PC-3 (cell line): ENCODE results near the gene CACNA1H. TPM values are rescaled to one million over a fixed set of nuclear protein-coding genes. Genes with fewer than 3 reads are reported as not detected.

Experiments
- ATAC-seq: fragments of 200-7000 bp; cut with Tn5 transposase; 2 replicates; pipeline ENCODE4 v1.9.1; 2020; ENCODE audit warnings: mild to moderate bottlenecking, moderate library complexity
- BruUV-seq: library from RNA; stranded (reverse); fragments of 400-500 nt; replicated peaks from 2 replicates; lab custom pipeline; 2021; lab: Mats Ljungman, UMichigan
- CTCF ChIA-PET: fragments of 300-600 bp; sonication (Branson Sonifier 250); formaldehyde crosslinking; loops from one replicate; lab custom pipeline; 2022; ENCODE audit warnings: antibody characterized with exemption; lab: Charles Lee
- POLR2A ChIA-PET: fragments of 300-600 bp; sonication (Branson Sonifier 250); formaldehyde crosslinking; loops from one replicate; lab custom pipeline; 2022; ENCODE audit warnings: antibody characterized with exemption; ENCODE audit not compliant: unreplicated experiment; lab: Charles Lee
- DNase-seq: peaks from one replicate; pipeline ENCODE4 v3.0.0-alpha.2; 2015
- H2AFZ ChIP-seq: fragments of 300-600 bp; sonication (generic); 2 replicates; pipeline ENCODE4 v1.6.0; 2016; ENCODE audit warnings: antibody characterized with exemption, low read length
- H3F3A ChIP-seq: fragments of 300-600 bp; sonication (generic); one replicate; pipeline ENCODE4 v1.6.0; 2017; ENCODE audit warnings: antibody characterized with exemption, low read length, control low read depth, mild to moderate bottlenecking; ENCODE audit not compliant: unreplicated experiment
- H3K27ac ChIP-seq: fragments of 300-600 bp; sonication (generic); 2 replicates; pipeline ENCODE4 v1.5.1; 2016; ENCODE audit warnings: mild to moderate bottlenecking, low read length
- H3K27me3 ChIP-seq: fragments of 300-600 bp; sonication (generic); 2 replicates; pipeline ENCODE4 v1.6.1; 2016; ENCODE audit warnings: low read length, mixed read lengths
- H3K36me3 ChIP-seq: fragments of 300-600 bp; sonication (generic); 2 replicates; pipeline ENCODE4 v1.6.1; 2016; ENCODE audit warnings: low read depth, mixed run types, low read length, mixed read lengths
- H3K4me1 ChIP-seq: fragments of 300-600 bp; sonication (generic); 2 replicates; pipeline ENCODE4 v1.5.1; 2016; ENCODE audit warnings: low read length; ENCODE audit not compliant: insufficient read depth
- H3K4me2 ChIP-seq: fragments of 300-600 bp; sonication (generic); 2 replicates; pipeline ENCODE4 v1.6.0; 2016; ENCODE audit warnings: low read length
- H3K4me3 ChIP-seq: fragments of 300-600 bp; sonication (generic); 2 replicates; pipeline ENCODE4 v1.5.1; 2016; ENCODE audit warnings: mild to moderate bottlenecking, low read length, mixed read lengths
- H3K79me2 ChIP-seq: fragments of 300-600 bp; sonication (generic); 2 replicates; pipeline ENCODE4 v1.6.1; 2017; ENCODE audit warnings: low read length, mixed read lengths
- H3K9ac ChIP-seq: fragments of 300-600 bp; sonication (generic); 2 replicates; pipeline ENCODE4 v1.6.0; 2016; ENCODE audit warnings: mild to moderate bottlenecking, low read length
- H3K9me2 ChIP-seq: fragments of 300-600 bp; sonication (generic); replicated peaks from 2 replicates; pipeline ENCODE4 v1.6.1; 2016; ENCODE audit warnings: mixed run types, low read length, mixed read lengths
- H3K9me3 ChIP-seq: fragments of 300-600 bp; sonication (generic); 2 replicates; pipeline ENCODE4 v1.6.1; 2016; ENCODE audit warnings: low read length, mixed read lengths
- H4K20me1 ChIP-seq: fragments of 300-600 bp; sonication (generic); 2 replicates; pipeline ENCODE4 v1.6.1; 2016; ENCODE audit warnings: low read length, mixed read lengths
- EZH2 ChIP-seq: fragments of 300-600 bp; sonication (generic); IDR thresholded peaks from one replicate; pipeline ENCODE4 v1.6.1; 2017; ENCODE audit warnings: antibody characterized with exemption, mild to moderate bottlenecking, low read length; ENCODE audit not compliant: unreplicated experiment
- EZH2phosphoT487 ChIP-seq: fragments of 300-600 bp; sonication (generic); IDR thresholded peaks from 2 replicates; pipeline ENCODE4 v1.6.1; 2018; ENCODE audit warnings: mild to moderate bottlenecking, antibody characterized with exemption, low read length, borderline replicate concordance
- intact Hi-C: fragments of 100-400 bp; cut with micrococcal nuclease; formaldehyde crosslinking; loops from 2 replicates; pipeline ENCODE4 v1.9.0; 2023
- total RNA-seq: library from RNA; depleted of rRNA; stranded (reverse); fragments of >200 nt; gene quantifications from 2 replicates; pipeline ENCODE4 v1.2.3, GENCODE V29; 2014
- TF ChIP-seq, protein P1 (sequence below): fragments of 300-600 bp; sonication (generic); conservative IDR thresholded peaks from 2 replicates; pipeline ENCODE4 v1.5.1; 2017; ENCODE audit warnings: antibody characterized with exemption, low read depth, mild to moderate bottlenecking, low read length

CACNA1H gene
- total RNA-seq, 1 experiment from 2014 or later: 4.1 TPM

DNA sequence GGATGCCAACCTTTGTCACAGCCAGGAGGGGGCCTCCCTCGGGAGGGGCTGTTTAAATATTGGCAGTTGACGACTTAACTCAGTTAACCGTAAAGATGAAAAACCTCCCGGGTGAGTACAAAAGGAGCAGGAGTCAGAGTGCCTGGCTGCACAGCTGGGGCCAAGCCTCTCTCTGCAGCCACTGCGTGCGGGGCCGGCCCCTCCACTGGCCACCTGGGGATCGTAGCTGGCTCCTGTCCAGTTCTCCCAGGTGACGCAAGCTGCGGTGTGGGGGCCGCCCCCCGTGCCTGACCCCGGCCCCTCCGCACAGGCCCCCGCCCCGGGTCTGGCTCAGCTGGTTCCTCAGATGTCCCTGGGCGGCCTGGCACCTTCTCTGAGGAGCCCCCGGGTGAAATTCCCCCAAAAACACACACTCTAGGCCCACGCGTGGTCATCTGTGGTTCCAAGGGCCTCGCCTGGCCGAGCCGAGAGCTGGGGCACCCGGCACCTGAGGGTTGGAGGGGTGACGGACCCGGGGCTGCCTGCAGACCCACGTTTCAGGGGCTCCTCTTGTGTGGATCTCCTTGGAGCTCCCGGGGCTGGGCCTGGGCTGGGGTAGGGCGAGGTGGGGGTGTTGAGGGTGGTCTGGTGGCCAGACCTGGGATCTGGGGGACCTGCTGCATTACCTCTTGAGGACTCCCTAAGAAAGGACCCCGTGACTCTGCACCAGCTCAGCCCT is 7.4 kb upstream of the CACNA1H start:
- Histone ChIP-seq H3K4me3 (no peak overlapping the region), H4K20me1 (no peaks in the 10 kb centered on the region), H3K36me3 (no peaks in the 10 kb centered on the region), H3K4me1 (no peaks in the 10 kb centered on the region), H3K27ac (no peak overlapping the region), H3K9me3 (no peaks in the 10 kb centered on the region), H3K9me2 (no peaks in the 10 kb centered on the region), H3K4me2 (no peak overlapping the region), H3F3A (no peaks in the 10 kb centered on the region), H2AFZ (no peak overlapping the region), H3K79me2 (no peaks in the 10 kb centered on the region), H3K9ac (no peak overlapping the region), H3K27me3 (no peaks in the 10 kb centered on the region)
- DNase-seq (no peak), ATAC-seq (no peak)
- intact Hi-C loops: no loop called here
- CTCF ChIA-PET: no interaction called here
- POLR2A ChIA-PET: no interaction called here
- TF ChIP-seq EZH2phosphoT487 (no peak), EZH2 (no peak)
- TF ChIP-seq, protein P1, sequence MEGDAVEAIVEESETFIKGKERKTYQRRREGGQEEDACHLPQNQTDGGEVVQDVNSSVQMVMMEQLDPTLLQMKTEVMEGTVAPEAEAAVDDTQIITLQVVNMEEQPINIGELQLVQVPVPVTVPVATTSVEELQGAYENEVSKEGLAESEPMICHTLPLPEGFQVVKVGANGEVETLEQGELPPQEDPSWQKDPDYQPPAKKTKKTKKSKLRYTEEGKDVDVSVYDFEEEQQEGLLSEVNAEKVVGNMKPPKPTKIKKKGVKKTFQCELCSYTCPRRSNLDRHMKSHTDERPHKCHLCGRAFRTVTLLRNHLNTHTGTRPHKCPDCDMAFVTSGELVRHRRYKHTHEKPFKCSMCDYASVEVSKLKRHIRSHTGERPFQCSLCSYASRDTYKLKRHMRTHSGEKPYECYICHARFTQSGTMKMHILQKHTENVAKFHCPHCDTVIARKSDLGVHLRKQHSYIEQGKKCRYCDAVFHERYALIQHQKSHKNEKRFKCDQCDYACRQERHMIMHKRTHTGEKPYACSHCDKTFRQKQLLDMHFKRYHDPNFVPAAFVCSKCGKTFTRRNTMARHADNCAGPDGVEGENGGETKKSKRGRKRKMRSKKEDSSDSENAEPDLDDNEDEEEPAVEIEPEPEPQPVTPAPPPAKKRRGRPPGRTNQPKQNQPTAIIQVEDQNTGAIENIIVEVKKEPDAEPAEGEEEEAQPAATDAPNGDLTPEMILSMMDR: no peak
- BruUV-seq: no TSS peak

DNA sequence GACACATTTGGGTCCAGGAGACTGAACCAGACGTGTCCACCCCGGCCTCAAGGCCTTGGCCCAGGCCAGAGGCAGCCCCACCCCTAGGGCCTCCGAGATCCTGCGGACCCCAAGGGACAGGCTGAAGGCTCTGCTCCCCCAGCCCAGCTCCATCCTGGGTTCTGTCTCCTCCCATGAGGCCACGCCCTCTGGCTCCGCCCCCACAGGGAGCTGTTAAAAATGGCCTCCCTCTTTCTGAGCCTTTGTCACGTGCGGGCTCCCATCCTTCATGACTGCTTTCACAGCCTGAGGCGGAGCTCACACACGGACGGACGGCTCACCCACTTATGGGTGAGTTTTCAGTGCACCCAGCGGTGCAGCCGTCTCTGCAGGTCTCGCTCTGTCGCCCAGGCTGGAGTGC is 6.5 kb upstream of the CACNA1H start:
- no peaks in the 10 kb centered on the region for H3K79me2 ChIP-seq
- H3K4me1 ChIP-seq: no peaks in the 10 kb centered on the region
- no peaks in the 10 kb centered on the region for H3K27me3 ChIP-seq
- TF ChIP-seq EZH2 (no peak), EZH2phosphoT487 (no peak)
- TF ChIP-seq, protein P1: no peak
- no peak overlapping the region for H3K4me3 ChIP-seq
- no peak for DNase-seq
- no peaks in the 10 kb centered on the region for H3F3A ChIP-seq
- H2AFZ ChIP-seq: no peak overlapping the region
- H3K27ac ChIP-seq: no peak overlapping the region
- no peaks in the 10 kb centered on the region for H4K20me1 ChIP-seq
- POLR2A ChIA-PET: no interaction called here
- no peak for ATAC-seq
- BruUV-seq: no TSS peak
- no peaks in the 10 kb centered on the region for H3K9me3 ChIP-seq
- H3K9ac ChIP-seq: no peak overlapping the region
- H3K36me3 ChIP-seq: no peaks in the 10 kb centered on the region
- H3K4me2 ChIP-seq: no peak overlapping the region
- CTCF ChIA-PET: no interaction called here
- H3K9me2 ChIP-seq: no peaks in the 10 kb centered on the region
- intact Hi-C loops: no loop called here

DNA sequence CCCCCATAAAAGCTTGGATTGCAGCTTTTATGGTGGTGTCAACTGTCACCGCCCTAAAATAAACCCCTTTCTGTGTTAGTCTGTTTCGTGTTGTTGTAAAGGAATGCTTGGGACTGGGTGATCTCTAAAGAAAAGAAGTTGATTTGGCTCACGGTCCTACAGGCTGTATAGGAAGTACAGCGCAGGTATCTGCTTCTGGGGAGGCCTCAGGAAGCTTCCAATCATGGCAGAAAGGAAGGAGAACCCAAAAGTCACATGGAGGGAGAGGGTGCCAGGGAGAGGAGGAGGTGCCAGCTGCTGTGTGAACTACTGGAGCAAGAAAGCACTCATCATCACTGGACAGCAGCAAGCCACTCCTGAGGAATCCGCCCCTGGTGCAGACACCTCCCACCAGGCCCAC is 5.9 kb upstream of the CACNA1H start:
- H3K9ac ChIP-seq: no peak overlapping the region
- H2AFZ ChIP-seq: no peak overlapping the region
- BruUV-seq: no TSS peak
- no peaks in the 10 kb centered on the region for H3K79me2 ChIP-seq
- TF ChIP-seq, protein P1: no peak
- no peak for TF ChIP-seq EZH2phosphoT487
- no peak for TF ChIP-seq EZH2
- intact Hi-C loops: no loop called here
- H3K27ac ChIP-seq: no peak overlapping the region
- H3K9me2 ChIP-seq: no peaks in the 10 kb centered on the region
- ChIA-PET CTCF (no interaction called here), POLR2A (no interaction called here)
- H3K9me3 ChIP-seq: no peaks in the 10 kb centered on the region
- ATAC-seq (no peak), DNase-seq (no peak)
- H3K4me2 ChIP-seq: no peak overlapping the region
- no peak overlapping the region for H3K4me3 ChIP-seq
- H3K27me3 ChIP-seq: no peaks in the 10 kb centered on the region
- no peaks in the 10 kb centered on the region for H3F3A ChIP-seq
- H4K20me1 ChIP-seq: no peaks in the 10 kb centered on the region
- H3K36me3 ChIP-seq: no peaks in the 10 kb centered on the region
- H3K4me1 ChIP-seq: no peaks in the 10 kb centered on the region
